HG03558 (cell line): ENCODE measurements around the gene PAX2.

ENCODE experiments used
- ATAC-seq: cut with Tn5 transposase; IDR thresholded peaks from one replicate; pipeline ENCODE4 v1.9.1; 2021; ENCODE audit warnings: moderate number of reproducible peaks; ENCODE audit not compliant: unreplicated experiment; ENCODE audit errors: extremely low read depth

The PAX2 gene

DNA sequence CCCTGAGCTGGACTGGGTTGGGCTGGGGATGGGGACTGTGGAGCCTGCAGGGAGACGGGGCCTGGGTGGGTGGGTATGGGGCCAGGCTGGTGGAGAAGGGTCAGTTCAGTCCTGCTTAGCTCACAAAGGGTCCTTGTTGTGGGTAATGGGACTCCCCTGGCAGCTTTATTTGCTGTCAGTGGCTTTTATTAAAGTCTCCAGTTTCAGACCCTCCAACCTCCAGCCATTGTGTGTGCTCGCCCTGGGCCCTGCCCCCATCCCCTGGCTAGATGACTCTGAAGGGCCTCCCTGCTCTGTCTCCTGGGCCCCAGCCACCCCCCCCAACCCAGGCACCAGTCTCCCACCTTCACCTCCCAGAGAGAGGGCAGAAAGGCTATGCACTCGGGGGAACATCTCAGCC, 123.0 kb downstream of the PAX2 start:
- ATAC-seq: no peak

DNA sequence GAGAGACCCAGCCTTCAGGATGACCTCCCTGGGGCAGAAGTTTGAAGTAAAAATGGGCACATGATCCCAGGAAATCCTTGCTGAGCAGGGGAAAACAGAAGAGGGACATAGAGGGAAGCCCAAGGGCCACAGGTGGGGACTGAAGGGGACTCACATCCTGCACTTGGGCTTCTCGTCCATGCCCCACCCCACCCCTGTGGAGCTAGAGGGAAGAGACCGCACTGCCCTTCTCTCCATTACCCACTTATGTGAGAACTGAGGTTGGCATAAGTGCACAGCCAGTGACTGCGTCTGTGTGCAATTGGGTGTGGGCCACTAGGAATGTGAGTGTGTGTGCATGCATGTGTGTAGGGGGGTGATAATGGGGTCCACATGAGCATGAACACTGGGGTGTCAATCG, 124.0 kb downstream of the PAX2 start:
- ATAC-seq: no peak

DNA sequence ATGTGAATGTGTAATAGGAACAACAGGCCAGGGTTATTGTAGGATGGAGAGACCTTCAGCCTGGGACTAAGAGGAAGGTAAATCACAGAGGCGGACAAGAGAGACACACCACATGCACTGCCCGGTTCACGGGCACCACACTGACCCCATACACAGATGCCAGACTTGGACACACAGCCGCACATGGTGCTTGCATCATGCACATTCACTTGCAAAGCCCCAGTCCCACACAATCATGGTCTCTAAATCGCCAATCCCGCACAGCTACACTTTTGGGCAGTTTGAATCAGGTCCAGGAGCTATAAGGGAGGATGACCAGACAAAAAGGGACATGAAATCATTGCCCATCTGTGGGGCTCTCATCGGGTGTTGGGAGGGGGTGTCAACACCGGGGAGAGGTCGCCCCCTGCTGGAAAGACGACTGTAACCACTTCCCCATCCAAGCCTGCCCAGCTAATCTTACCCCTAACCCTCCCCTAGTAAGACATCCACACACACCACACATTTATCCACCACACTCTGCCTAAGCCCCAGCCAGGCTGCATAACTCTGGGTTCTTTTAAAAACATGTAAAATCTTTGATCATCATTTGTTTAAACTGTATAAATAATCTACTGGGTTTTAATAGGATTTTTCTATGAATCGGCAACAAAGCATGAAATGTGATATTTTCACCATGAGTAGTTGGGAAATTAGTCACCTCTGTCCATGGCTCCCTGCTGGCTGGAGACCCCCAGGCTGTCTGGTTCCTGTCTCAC, 126.8 kb downstream of the PAX2 start:
- ATAC-seq: no peak

DNA sequence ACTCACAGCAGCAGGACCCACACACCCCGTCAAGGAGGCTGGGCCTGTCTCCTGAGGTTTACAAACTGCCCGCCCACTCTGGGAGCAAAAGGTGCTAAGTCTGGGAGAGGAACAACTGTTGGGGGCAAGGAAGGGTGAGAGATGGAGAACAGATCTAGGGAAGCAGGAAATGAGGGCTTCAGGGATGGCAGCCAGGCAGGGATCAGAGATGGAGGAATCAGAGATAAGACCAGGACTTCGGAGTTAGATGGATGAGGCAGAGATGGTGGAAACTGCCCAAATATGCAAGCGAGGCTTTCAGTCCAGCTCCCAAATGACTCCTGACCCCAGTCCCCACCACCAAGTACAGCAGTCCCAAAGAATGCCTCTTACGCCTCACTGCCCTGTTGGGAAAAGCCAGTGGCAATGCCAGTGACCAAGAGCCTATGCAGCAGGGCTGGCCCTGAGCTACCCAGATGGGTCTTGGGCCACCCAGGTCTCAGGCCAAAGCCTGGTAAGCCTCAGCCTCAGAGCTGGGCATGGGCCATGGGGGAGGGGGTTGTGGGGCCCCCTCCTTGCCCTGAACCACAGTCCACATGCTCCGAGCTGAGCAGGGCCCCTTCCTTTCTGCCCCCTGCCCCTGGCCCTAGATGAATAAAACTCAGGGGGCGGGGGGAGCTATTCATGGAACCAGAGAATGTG, 127.9 kb downstream of the PAX2 start:
- ATAC-seq: no peak

DNA sequence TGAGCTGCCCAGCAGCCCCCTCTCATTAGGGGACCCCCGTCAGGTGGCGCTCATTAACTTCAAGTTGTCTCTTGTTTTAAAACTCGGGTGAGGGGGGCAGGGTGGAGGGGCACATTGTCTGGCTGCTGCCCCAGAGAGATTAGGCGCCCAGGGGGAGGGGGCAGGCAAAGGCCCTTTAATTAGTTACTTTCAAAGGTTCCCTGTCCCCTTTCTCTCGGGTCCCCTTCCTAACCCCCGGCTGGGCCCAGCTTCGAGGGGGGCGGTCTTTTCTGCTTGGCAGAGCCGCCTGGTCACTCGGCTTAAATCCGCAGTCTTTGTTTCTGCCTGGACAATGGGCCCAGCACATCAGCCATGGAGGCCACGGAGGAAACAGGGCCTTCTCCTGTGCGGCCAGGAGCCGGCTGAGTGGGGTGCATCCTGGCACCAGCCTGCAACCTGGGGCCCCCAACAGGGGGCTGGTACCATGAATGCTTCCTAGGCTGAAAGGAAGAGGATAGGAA, 128.5 kb downstream of the PAX2 start:
- ATAC-seq: no peak

DNA sequence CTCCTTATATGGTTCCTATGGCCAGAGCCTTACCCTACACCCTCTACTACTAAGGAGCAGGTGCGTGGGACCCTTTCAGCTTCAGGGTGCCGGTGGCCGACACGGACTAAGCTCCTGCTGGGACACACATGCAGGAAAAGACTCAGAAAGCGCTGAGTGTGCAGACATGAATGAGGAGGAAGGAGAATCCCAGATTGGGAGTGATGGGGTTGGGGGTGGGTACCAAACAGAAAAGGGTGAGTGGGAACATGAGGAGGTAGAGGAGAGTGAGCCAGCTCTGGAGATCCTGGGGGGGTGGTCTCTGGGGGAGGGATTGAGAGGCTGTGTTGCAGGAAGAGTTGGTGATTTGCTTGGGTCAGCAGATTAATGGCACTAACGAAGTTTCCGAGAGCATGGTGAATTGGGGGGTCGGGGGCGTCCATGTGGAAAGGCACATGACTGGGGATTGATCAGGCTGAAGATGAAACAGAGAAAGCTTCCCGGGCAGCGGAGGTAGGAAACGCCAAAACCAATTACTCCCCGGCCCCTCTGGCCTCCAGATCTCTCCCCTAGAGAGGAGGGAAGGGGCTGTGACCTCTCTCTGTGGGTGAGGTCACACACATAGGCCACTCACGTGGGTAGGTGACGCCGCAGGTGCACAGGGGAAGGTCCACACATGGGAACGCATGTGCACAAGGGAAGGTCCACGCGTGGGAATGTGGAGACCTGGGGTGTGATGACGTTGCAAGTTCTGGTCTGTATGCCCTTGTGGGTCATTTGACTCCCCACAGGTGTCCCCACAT, 129.5 kb downstream of the PAX2 start:
- no peak for ATAC-seq

DNA sequence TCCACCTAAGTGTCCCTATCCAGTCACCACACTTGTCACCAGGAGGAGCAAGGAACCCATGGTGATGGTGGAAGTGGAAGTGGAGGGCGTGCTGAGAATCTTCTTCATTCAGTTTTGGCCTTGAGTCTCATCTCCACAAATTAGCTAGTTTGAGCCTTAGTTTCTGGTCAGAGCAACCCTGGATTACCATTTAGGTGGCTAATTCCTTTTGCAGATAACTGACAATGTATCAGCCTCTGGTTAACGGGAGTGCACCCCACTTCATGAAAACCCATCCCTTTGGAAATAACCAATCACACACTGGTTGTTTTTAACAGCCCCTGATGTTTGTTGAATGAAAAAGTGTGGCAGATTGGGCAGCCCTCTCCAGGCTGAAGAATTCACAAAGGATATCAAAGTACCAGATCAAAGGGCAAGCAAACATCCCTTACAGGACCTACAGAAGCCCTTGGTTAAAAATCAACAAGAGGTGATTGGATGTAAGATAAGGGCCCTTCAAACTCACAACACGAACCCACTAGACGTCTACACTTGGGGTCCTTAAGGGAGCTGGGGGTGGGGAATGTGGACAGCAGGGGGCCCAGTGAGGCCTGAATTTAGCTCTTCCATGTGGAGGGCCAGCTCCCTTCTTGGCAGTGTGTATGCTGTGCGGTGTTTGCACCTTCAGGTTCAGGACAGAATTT, 130.2 kb downstream of the PAX2 start:
- no peak for ATAC-seq

DNA sequence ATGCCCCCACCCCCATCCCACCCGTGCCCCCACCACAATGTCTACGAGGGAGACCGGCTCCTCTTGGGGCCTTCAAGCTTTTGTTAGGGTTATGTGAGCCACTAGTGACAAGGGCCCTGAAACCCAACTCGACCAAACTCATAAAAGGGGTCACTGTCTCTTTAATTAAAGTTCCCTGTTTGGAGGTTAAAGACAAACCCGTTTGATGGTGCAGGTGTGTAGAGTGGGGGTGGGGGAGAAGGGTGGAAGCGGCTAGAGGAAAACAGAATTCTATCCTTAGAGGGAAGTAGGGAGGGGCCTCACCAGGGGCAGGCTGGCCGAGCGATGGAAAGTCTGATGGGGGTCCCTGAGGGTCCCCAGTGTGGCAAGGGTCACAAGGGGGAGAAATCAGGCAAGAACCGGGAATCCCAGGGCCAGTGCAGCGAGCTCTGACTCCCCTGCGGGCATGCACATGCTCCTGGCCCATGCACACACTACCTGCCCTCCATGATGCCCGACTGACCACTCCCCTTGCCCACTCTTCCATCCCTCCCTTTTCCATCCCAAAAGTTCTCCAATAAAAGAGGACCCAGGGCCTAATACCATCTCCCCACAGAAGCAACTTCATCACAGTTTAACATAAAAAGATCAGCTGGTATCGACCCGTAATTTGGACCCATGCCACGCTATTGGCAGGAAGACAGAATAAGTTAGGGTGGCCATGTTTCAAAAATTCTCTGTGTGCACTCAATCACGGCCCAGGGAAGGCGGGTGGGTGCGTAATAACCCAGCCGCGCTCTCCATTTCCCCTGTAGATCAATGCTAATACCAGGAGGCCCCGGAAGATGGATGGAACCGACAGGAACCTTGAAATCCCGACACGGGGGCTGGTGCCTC, 131.4 kb downstream of the PAX2 start:
- ATAC-seq: no peak

DNA sequence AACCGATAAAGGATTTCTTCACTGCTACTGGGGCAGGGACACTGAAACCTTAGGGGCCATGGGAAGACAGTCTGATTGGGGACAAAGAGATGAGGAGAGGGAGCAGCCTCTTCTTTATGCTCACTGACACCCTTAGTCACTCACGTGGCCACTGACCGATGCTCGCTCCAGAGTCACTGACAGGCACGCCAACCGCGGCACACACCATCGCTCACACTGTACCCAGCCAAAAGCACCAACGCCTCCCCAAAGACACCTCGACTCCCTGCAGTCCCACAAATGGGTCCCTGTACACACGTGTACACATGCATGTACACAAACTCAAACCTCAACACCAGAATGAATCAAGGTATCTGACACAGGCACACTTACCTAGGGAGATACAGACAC, 132.1 kb downstream of the PAX2 start:
- ATAC-seq: no peak

DNA sequence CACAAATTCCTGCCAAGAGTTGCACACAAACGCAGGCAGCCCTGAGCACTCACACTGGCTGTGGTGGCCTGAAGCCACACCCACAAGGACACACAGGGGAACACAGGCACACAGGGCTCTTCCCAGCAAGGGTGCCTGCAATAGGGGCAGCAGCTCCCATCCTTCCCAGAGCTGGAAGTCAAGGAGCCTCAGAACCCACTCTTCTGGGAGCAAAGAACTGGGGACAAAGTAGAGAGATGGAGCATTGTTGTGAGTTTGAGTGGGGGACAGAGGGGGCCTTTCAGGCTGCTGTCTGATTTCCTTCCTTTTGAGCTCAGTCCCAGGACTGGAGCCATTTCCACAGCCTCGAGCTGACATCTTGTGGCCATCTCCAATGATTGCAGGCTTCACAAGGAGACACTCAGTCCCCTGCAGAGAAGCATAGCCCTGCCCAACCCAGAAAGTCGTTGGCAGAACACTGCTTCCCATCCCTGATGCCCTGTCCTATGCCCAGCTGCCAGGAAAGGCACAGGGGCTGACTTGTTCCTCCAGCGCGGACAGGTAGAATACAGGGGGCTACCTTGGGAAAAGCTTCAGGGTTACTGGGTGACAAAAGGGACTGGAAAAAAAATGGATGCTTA, 133.0 kb downstream of the PAX2 start:
- no peak for ATAC-seq
